Upper lobe of right lung (tissue), 1 donor: ENCODE data around the gene SLC49A4. TPM values are rescaled to one million over a fixed set of nuclear protein-coding genes. Genes with fewer than 3 reads are reported as not detected.

ENCODE experiments used
- ATAC-seq: fragments of 200-7000 bp; cut with Tn5 transposase; one replicate; pipeline ENCODE4 v1.9.1; 2020; ENCODE audit warnings: mild to moderate bottlenecking, moderate library complexity
- DNase-seq: peaks from one replicate; pipeline ENCODE4 v3.0.0-alpha.2; 2020
- H3K27ac ChIP-seq: fragments of 200-600 bp; one replicate; pipeline ENCODE4 v1.8.0; 2022
- H3K27me3 ChIP-seq: fragments of 200-600 bp; one replicate; pipeline ENCODE4 v1.8.0; 2022; ENCODE audit warnings: mild to moderate bottlenecking
- H3K36me3 ChIP-seq: fragments of 200-600 bp; one replicate; pipeline ENCODE4 v1.8.0; 2022
- H3K4me1 ChIP-seq: fragments of 200-600 bp; one replicate; pipeline ENCODE4 v1.8.0; 2022
- H3K4me3 ChIP-seq: fragments of 200-600 bp; one replicate; pipeline ENCODE4 v1.8.0; 2022; ENCODE audit warnings: mild to moderate bottlenecking
- H3K9me3 ChIP-seq: fragments of 200-600 bp; one replicate; pipeline ENCODE4 v1.8.0; 2022
- CTCF ChIP-seq: fragments of 200-600 bp; IDR thresholded peaks from one replicate; pipeline ENCODE4 v1.8.0; 2022; ENCODE audit warnings: antibody characterized with exemption
- intact Hi-C: fragments of 100-400 bp; cut with DNase I; formaldehyde crosslinking; loops from one replicate; pipeline ENCODE4 v1.11.0; 2022
- total RNA-seq: library from RNA; stranded (reverse); fragmentation: NEBNext Ultra II Directional; extraction: Animal tissue kit (Norgen Biotek cat#: 25700); gene quantifications from one replicate; pipeline ENCODE4 v1.2.1, GENCODE V29; 2021
- donor health status: DM: no; HTN: yes; CAD: no; lungs with severe emphysema.

SLC49A4 gene
- total RNA-seq, 1 donor from 2014 or later = 14.2 TPM

DNA sequence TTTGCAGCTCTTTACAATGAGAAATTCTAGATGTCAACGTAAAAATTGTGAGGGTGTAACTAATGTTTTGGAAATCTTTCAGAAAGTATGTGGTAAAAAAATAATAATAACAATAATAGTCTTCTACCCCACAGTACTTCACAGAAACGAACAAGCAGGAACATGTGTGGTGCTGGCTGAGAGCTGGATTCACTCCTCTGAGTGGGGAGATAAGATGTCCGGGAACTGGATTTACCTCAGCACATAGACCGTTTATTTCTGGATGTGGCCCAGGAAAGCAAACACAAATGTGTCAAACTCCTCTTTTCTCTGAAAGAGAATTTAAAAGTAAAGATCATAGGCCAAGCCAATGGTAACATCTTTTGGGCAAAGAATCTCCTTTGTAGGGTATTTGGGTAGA lies 103.4 kb downstream of the SLC49A4 start:
- no peaks in the 10 kb centered on the region for H3K36me3 ChIP-seq
- no peak for ATAC-seq
- intact Hi-C loops = no loop called here

GRCh38 chr3:122902326-122902725 lies 107.5 kb downstream of the SLC49A4 start:
- no peak overlapping the region for H3K4me3 ChIP-seq
- no peaks in the 10 kb centered on the region for H3K27me3 ChIP-seq
- H3K27ac ChIP-seq = no peak overlapping the region
- no peak for DNase-seq
- no peaks in the 10 kb centered on the region for H3K36me3 ChIP-seq
- ATAC-seq = no peak
- TF ChIP-seq CTCF = no peak
- no peaks in the 10 kb centered on the region for H3K9me3 ChIP-seq
- intact Hi-C loops = no loop called here
- H3K4me1 ChIP-seq = no peaks in the 10 kb centered on the region

More for the DNA sequence above, 103.4 kb downstream of the SLC49A4 start:
- DNase-seq = no peak
- no peaks in the 10 kb centered on the region for H3K27me3 ChIP-seq
- H3K9me3 ChIP-seq = no peaks in the 10 kb centered on the region
- H3K4me3 ChIP-seq = no peak overlapping the region
- no peaks in the 10 kb centered on the region for H3K4me1 ChIP-seq
- H3K27ac ChIP-seq = no peak overlapping the region
- no peak for TF ChIP-seq CTCF

DNA sequence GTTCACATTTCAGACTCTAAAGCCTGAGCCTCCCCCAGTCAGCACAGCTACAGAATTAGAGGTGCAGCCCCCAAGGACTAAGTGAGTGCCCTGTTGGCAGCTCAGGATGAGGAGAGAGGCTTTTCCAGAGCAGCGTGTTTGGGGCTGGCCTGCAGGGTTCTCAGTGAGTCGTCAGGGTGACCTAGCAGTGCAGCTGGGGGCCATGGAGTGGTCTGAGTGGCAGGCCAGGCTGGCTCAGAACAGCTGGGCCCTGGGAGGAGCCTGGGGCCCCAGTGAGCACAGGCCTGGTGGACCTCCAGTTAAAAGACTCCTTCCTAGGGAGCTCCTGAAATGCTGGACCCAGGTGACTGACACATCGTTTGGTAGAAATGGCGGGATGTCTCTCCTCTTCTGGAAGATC lies 108.3 kb downstream of the SLC49A4 start:
- Histone ChIP-seq H3K9me3 (no peaks in the 10 kb centered on the region), H3K36me3 (no peaks in the 10 kb centered on the region), H3K27ac (no peak overlapping the region), H3K4me3 (no peak overlapping the region), H3K27me3 (no peaks in the 10 kb centered on the region), H3K4me1 (no peaks in the 10 kb centered on the region)
- intact Hi-C loops = no loop called here
- no peak for ATAC-seq
- no peak for TF ChIP-seq CTCF
- DNase-seq = no peak

- ATAC-seq = no peak
- H3K27ac ChIP-seq = no peak overlapping the region
- peaks cover 5% of the 10 kb centered on the region for H3K27me3 ChIP-seq
- no peaks in the 10 kb centered on the region for H3K9me3 ChIP-seq
- no peaks in the 10 kb centered on the region for H3K4me1 ChIP-seq
- no peaks in the 10 kb centered on the region for H3K36me3 ChIP-seq
- no peak for DNase-seq
- TF ChIP-seq CTCF = no peak
- no peak overlapping the region for H3K4me3 ChIP-seq
- intact Hi-C loops = no loop called here
Measured at GRCh38 chr3:122907471-122907870, 112.6 kb downstream of the SLC49A4 start.

GRCh38 chr3:122908251-122908650 lies 113.4 kb downstream of the SLC49A4 start:
- DNase-seq = no peak
- ATAC-seq = no peak
- no peak overlapping the region for H3K27ac ChIP-seq
- H3K4me3 ChIP-seq = no peak overlapping the region
- H3K9me3 ChIP-seq = no peaks in the 10 kb centered on the region
- intact Hi-C loops = no loop called here
- peaks cover 12% of the 10 kb centered on the region for H3K27me3 ChIP-seq
- H3K4me1 ChIP-seq = no peaks in the 10 kb centered on the region
- H3K36me3 ChIP-seq = no peaks in the 10 kb centered on the region
- no peak for TF ChIP-seq CTCF

GRCh38 chr3:122911901-122912300 lies 117.0 kb downstream of the SLC49A4 start:
- Histone ChIP-seq H3K4me3 (no peak overlapping the region), H3K4me1 (no peaks in the 10 kb centered on the region), H3K36me3 (no peaks in the 10 kb centered on the region), H3K9me3 (no peaks in the 10 kb centered on the region), H3K27ac (no peak overlapping the region), H3K27me3 (peaks cover 18% of the 10 kb centered on the region)
- intact Hi-C loops = no loop called here
- ATAC-seq (peak; percentile 4), DNase-seq (no peak)
- no peak for TF ChIP-seq CTCF
